ENCODE results near the gene SYNGR1. TPM values are rescaled to one million over a fixed set of nuclear protein-coding genes. Genes with fewer than 3 reads are reported as not detected.

The SYNGR1 gene
- total RNA-seq, 1 experiment from 2014 or later = 47.7 TPM

- Histone ChIP-seq H3K79me2 (ENCODE audit: low read length) (no peaks in the 10 kb centered on the region), H3K9me3 (ENCODE audit: low read length) (no peaks in the 10 kb centered on the region), H3K4me1 (ENCODE audit: low read length) (peaks cover 5% of the 10 kb centered on the region; the same call in 1 of the 2 replicates), H3K9me2 (replicated peaks; ENCODE audit: insufficient read depth, low read length) (no peaks in the 10 kb centered on the region), H3K9ac (ENCODE audit: low read length) (no peak overlapping the region), H3K27ac (ENCODE audit: low read length) (no peak overlapping the region), H4K20me1 (ENCODE audit: insufficient read depth, low read depth, low read length) (no peaks in the 10 kb centered on the region), H3K27me3 (ENCODE audit: low read length) (no peaks in the 10 kb centered on the region), H3K4me2 (ENCODE audit: low read depth, low read length, poor library complexity, severe bottlenecking) (no peak overlapping the region), H3K36me3 (ENCODE audit: insufficient read depth, low read length) (0 out of 2 replicates have a peak, but pooled peaks cover 10% of the 10 kb centered on the region), H2AFZ (ENCODE audit: low read length) (no peak overlapping the region), H3K4me3 (ENCODE audit: low read length) (no peak overlapping the region)
- DNase-seq = no peak
Observed at GRCh38 chr22:39379756-39380730, 30.3 kb downstream of the SYNGR1 start.

- no peaks in the 10 kb centered on the region for H3K27me3 ChIP-seq (ENCODE audit: low read length)
- H3K79me2 ChIP-seq (ENCODE audit: low read length) = no peaks in the 10 kb centered on the region
- H3K4me3 ChIP-seq (ENCODE audit: low read length) = no peak overlapping the region
- no peaks in the 10 kb centered on the region for H4K20me1 ChIP-seq (ENCODE audit: insufficient read depth, low read depth, low read length)
- no peak overlapping the region for H3K27ac ChIP-seq (ENCODE audit: low read length)
- H3K36me3 ChIP-seq (ENCODE audit: insufficient read depth, low read length) = 0 out of 2 replicates have a peak, but pooled peaks cover 10% of the 10 kb centered on the region
- no peaks in the 10 kb centered on the region for H3K9me2 ChIP-seq (replicated peaks; ENCODE audit: insufficient read depth, low read length)
- peak; percentile 64 for DNase-seq
- no peak overlapping the region for H2AFZ ChIP-seq (ENCODE audit: low read length)
- H3K9me3 ChIP-seq (ENCODE audit: low read length) = no peaks in the 10 kb centered on the region
- no peak overlapping the region for H3K9ac ChIP-seq (ENCODE audit: low read length)
- H3K4me1 ChIP-seq (ENCODE audit: low read length) = peaks cover 5% of the 10 kb centered on the region; the same call in 1 of the 2 replicates
- no peak overlapping the region for H3K4me2 ChIP-seq (ENCODE audit: low read depth, low read length, poor library complexity, severe bottlenecking)
Observed at GRCh38 chr22:39381009-39381755, 31.4 kb downstream of the SYNGR1 start.

- no peak for DNase-seq
- H3K9me2 ChIP-seq (replicated peaks; ENCODE audit: insufficient read depth, low read length) = no peaks in the 10 kb centered on the region
- no peaks in the 10 kb centered on the region for H3K9me3 ChIP-seq (ENCODE audit: low read length)
- 0 out of 2 replicates have a peak, but pooled peaks cover 10% of the 10 kb centered on the region for H3K36me3 ChIP-seq (ENCODE audit: insufficient read depth, low read length)
- no peak overlapping the region for H3K27ac ChIP-seq (ENCODE audit: low read length)
- H3K27me3 ChIP-seq (ENCODE audit: low read length) = no peaks in the 10 kb centered on the region
- H3K9ac ChIP-seq (ENCODE audit: low read length) = no peak overlapping the region
- peaks cover 5% of the 10 kb centered on the region; the same call in 1 of the 2 replicates for H3K4me1 ChIP-seq (ENCODE audit: low read length)
- no peaks in the 10 kb centered on the region for H4K20me1 ChIP-seq (ENCODE audit: insufficient read depth, low read depth, low read length)
- H3K4me2 ChIP-seq (ENCODE audit: low read depth, low read length, poor library complexity, severe bottlenecking) = no peak overlapping the region
- H2AFZ ChIP-seq (ENCODE audit: low read length) = no peak overlapping the region
- no peaks in the 10 kb centered on the region for H3K79me2 ChIP-seq (ENCODE audit: low read length)
- no peak overlapping the region for H3K4me3 ChIP-seq (ENCODE audit: low read length)
Observed at GRCh38 chr22:39381930-39382329, 32.1 kb downstream of the SYNGR1 start.

GRCh38 chr22:39382410-39382809, 32.6 kb downstream of the SYNGR1 start:
- H3K9me2 ChIP-seq (replicated peaks; ENCODE audit: insufficient read depth, low read length) = no peaks in the 10 kb centered on the region
- H3K9me3 ChIP-seq (ENCODE audit: low read length) = no peaks in the 10 kb centered on the region
- H4K20me1 ChIP-seq (ENCODE audit: insufficient read depth, low read depth, low read length) = no peaks in the 10 kb centered on the region
- no peak overlapping the region for H3K4me3 ChIP-seq (ENCODE audit: low read length)
- H3K27me3 ChIP-seq (ENCODE audit: low read length) = no peaks in the 10 kb centered on the region
- H3K4me1 ChIP-seq (ENCODE audit: low read length) = peaks cover 5% of the 10 kb centered on the region; the same call in 1 of the 2 replicates
- no peak for DNase-seq
- H3K27ac ChIP-seq (ENCODE audit: low read length) = no peak overlapping the region
- no peak overlapping the region for H2AFZ ChIP-seq (ENCODE audit: low read length)
- H3K4me2 ChIP-seq (ENCODE audit: low read depth, low read length, poor library complexity, severe bottlenecking) = no peak overlapping the region
- no peaks in the 10 kb centered on the region for H3K79me2 ChIP-seq (ENCODE audit: low read length)
- 0 out of 2 replicates have a peak, but pooled peaks cover 9% of the 10 kb centered on the region for H3K36me3 ChIP-seq (ENCODE audit: insufficient read depth, low read length)
- H3K9ac ChIP-seq (ENCODE audit: low read length) = no peak overlapping the region

GRCh38 chr22:39383841-39384625, 34.2 kb downstream of the SYNGR1 start:
- H2AFZ ChIP-seq (ENCODE audit: low read length) = no peak overlapping the region
- no peaks in the 10 kb centered on the region for H3K27me3 ChIP-seq (ENCODE audit: low read length)
- no peaks in the 10 kb centered on the region for H3K79me2 ChIP-seq (ENCODE audit: low read length)
- H3K36me3 ChIP-seq (ENCODE audit: insufficient read depth, low read length) = 0 out of 2 replicates have a peak, but pooled peaks cover 3% of the 10 kb centered on the region
- H4K20me1 ChIP-seq (ENCODE audit: insufficient read depth, low read depth, low read length) = no peaks in the 10 kb centered on the region
- no peak overlapping the region for H3K4me3 ChIP-seq (ENCODE audit: low read length)
- H3K9me3 ChIP-seq (ENCODE audit: low read length) = no peaks in the 10 kb centered on the region
- no peak overlapping the region for H3K4me2 ChIP-seq (ENCODE audit: low read depth, low read length, poor library complexity, severe bottlenecking)
- H3K9me2 ChIP-seq (replicated peaks; ENCODE audit: insufficient read depth, low read length) = no peaks in the 10 kb centered on the region
- H3K27ac ChIP-seq (ENCODE audit: low read length) = no peak overlapping the region
- DNase-seq = no peak
- no peak overlapping the region for H3K9ac ChIP-seq (ENCODE audit: low read length)
- peaks cover 5% of the 10 kb centered on the region; the same call in 1 of the 2 replicates for H3K4me1 ChIP-seq (ENCODE audit: low read length)

GRCh38 chr22:39384750-39385480, 35.1 kb downstream of the SYNGR1 start:
- Histone ChIP-seq H3K79me2 (ENCODE audit: low read length) (no peaks in the 10 kb centered on the region), H3K27ac (ENCODE audit: low read length) (no peak overlapping the region), H2AFZ (ENCODE audit: low read length) (no peak overlapping the region), H3K4me1 (ENCODE audit: low read length) (peaks cover 5% of the 10 kb centered on the region; the same call in 1 of the 2 replicates), H3K9me2 (replicated peaks; ENCODE audit: insufficient read depth, low read length) (no peaks in the 10 kb centered on the region), H3K4me2 (ENCODE audit: low read depth, low read length, poor library complexity, severe bottlenecking) (no peak overlapping the region), H4K20me1 (ENCODE audit: insufficient read depth, low read depth, low read length) (no peaks in the 10 kb centered on the region), H3K9ac (ENCODE audit: low read length) (no peak overlapping the region), H3K9me3 (ENCODE audit: low read length) (no peaks in the 10 kb centered on the region), H3K4me3 (ENCODE audit: low read length) (no peak overlapping the region), H3K27me3 (ENCODE audit: low read length) (no peaks in the 10 kb centered on the region), H3K36me3 (ENCODE audit: insufficient read depth, low read length) (0 out of 2 replicates have a peak, but pooled peaks cover 3% of the 10 kb centered on the region)
- DNase-seq = peak; percentile 86

GRCh38 chr22:39388261-39389011, 38.6 kb downstream of the SYNGR1 start:
- no peak overlapping the region for H3K9ac ChIP-seq (ENCODE audit: low read length)

More at GRCh38 chr22:39388261-39389011, 38.6 kb downstream of the SYNGR1 start:
- Histone ChIP-seq H3K27me3 (ENCODE audit: low read length) (no peaks in the 10 kb centered on the region), H4K20me1 (ENCODE audit: insufficient read depth, low read depth, low read length) (no peaks in the 10 kb centered on the region), H3K79me2 (ENCODE audit: low read length) (no peaks in the 10 kb centered on the region), H3K27ac (ENCODE audit: low read length) (no peak overlapping the region), H3K4me1 (ENCODE audit: low read length) (0 out of 2 replicates have a peak, but pooled peaks cover 2% of the 10 kb centered on the region), H3K9me2 (replicated peaks; ENCODE audit: insufficient read depth, low read length) (no peaks in the 10 kb centered on the region), H3K4me3 (ENCODE audit: low read length) (no peak overlapping the region), H3K36me3 (ENCODE audit: insufficient read depth, low read length) (no peaks in the 10 kb centered on the region), H3K4me2 (ENCODE audit: low read depth, low read length, poor library complexity, severe bottlenecking) (no peak overlapping the region), H3K9me3 (ENCODE audit: low read length) (no peaks in the 10 kb centered on the region), H2AFZ (ENCODE audit: low read length) (no peak overlapping the region)
- DNase-seq = no peak
